ENCODE measurements around the gene CMTR1. TPM values are rescaled to one million over a fixed set of nuclear protein-coding genes. Genes with fewer than 3 reads are reported as not detected.

The CMTR1 gene
- total RNA-seq, 1 donor from 2014 or later: 53.0 TPM

- no peak overlapping the region for H3K4me3 Mint-ChIP-seq
- H3K27ac Mint-ChIP-seq: no peak overlapping the region
- no peak for DNase-seq (ENCODE audit: extremely low spot score, unreplicated experiment)
- H3K9me3 Mint-ChIP-seq: no peaks in the 10 kb centered on the region
- peaks cover 32% of the 10 kb centered on the region for H3K4me1 Mint-ChIP-seq (ENCODE audit: unreplicated experiment)
- no peaks in the 10 kb centered on the region for H3K27me3 Mint-ChIP-seq
- peaks cover 9% of the 10 kb centered on the region for H3K36me3 Mint-ChIP-seq
- no peak for TF ChIP-seq CTCF (conservative IDR thresholded peaks at IDR 0.05)
These were observed 55.5 kb downstream of the CMTR1 start for GRCh38 chr6:37488476-37488875.

- Mint-ChIP-seq H3K36me3 (peaks cover 9% of the 10 kb centered on the region), H3K4me3 (no peak overlapping the region), H3K4me1 (ENCODE audit: unreplicated experiment) (peaks cover 32% of the 10 kb centered on the region), H3K27ac (no peak overlapping the region), H3K9me3 (no peaks in the 10 kb centered on the region), H3K27me3 (no peaks in the 10 kb centered on the region)
- no peak for TF ChIP-seq CTCF (conservative IDR thresholded peaks at IDR 0.05)
- no peak for DNase-seq (ENCODE audit: extremely low spot score, unreplicated experiment)
These were observed 56.8 kb downstream of the CMTR1 start for GRCh38 chr6:37489697-37490336.

- H3K27ac Mint-ChIP-seq: no peak overlapping the region
- no peak for TF ChIP-seq CTCF (conservative IDR thresholded peaks at IDR 0.05)
- no peak for DNase-seq (ENCODE audit: extremely low spot score, unreplicated experiment)
- H3K9me3 Mint-ChIP-seq: no peaks in the 10 kb centered on the region
- H3K4me1 Mint-ChIP-seq (ENCODE audit: unreplicated experiment): peaks cover 32% of the 10 kb centered on the region
- peaks cover 9% of the 10 kb centered on the region for H3K36me3 Mint-ChIP-seq
- H3K4me3 Mint-ChIP-seq: no peak overlapping the region
- H3K27me3 Mint-ChIP-seq: no peaks in the 10 kb centered on the region
These were observed 57.6 kb downstream of the CMTR1 start for GRCh38 chr6:37490536-37491170.

GRCh38 chr6:37491171-37491829 is 58.3 kb downstream of the CMTR1 start:
- H3K36me3 Mint-ChIP-seq: peaks cover 9% of the 10 kb centered on the region
- H3K27me3 Mint-ChIP-seq: no peaks in the 10 kb centered on the region
- H3K27ac Mint-ChIP-seq: no peak overlapping the region
- H3K4me3 Mint-ChIP-seq: no peak overlapping the region
- TF ChIP-seq CTCF (conservative IDR thresholded peaks at IDR 0.05): no peak
- DNase-seq (ENCODE audit: extremely low spot score, unreplicated experiment): no peak
- peaks cover 32% of the 10 kb centered on the region for H3K4me1 Mint-ChIP-seq (ENCODE audit: unreplicated experiment)
- no peaks in the 10 kb centered on the region for H3K9me3 Mint-ChIP-seq

- H3K9me3 Mint-ChIP-seq: no peaks in the 10 kb centered on the region
- H3K27me3 Mint-ChIP-seq: no peaks in the 10 kb centered on the region
- DNase-seq (ENCODE audit: extremely low spot score, unreplicated experiment): no peak
- no peak overlapping the region for H3K4me3 Mint-ChIP-seq
- H3K36me3 Mint-ChIP-seq: peaks cover 9% of the 10 kb centered on the region
- TF ChIP-seq CTCF (conservative IDR thresholded peaks at IDR 0.05): no peak
- no peak overlapping the region for H3K27ac Mint-ChIP-seq
- peaks cover 32% of the 10 kb centered on the region for H3K4me1 Mint-ChIP-seq (ENCODE audit: unreplicated experiment)
These were observed 58.8 kb downstream of the CMTR1 start for GRCh38 chr6:37491830-37492208.

Data from type B pancreatic cell (in vitro differentiated cells).